GM18909 (cell line): Measurements from ENCODE around the gene LBR.
"Not testable (repeated sequence)": the region's sequence is repeated elsewhere in the genome, so short reads cannot be mapped to it uniquely, and the experiment has no call there.

Source experiments
- ATAC-seq: cut with Tn5 transposase; IDR thresholded peaks from one replicate; pipeline ENCODE4 v1.9.1; 2021; ENCODE audit warnings: mild to moderate bottlenecking; ENCODE audit not compliant: unreplicated experiment, poor library complexity

Gene LBR

DNA sequence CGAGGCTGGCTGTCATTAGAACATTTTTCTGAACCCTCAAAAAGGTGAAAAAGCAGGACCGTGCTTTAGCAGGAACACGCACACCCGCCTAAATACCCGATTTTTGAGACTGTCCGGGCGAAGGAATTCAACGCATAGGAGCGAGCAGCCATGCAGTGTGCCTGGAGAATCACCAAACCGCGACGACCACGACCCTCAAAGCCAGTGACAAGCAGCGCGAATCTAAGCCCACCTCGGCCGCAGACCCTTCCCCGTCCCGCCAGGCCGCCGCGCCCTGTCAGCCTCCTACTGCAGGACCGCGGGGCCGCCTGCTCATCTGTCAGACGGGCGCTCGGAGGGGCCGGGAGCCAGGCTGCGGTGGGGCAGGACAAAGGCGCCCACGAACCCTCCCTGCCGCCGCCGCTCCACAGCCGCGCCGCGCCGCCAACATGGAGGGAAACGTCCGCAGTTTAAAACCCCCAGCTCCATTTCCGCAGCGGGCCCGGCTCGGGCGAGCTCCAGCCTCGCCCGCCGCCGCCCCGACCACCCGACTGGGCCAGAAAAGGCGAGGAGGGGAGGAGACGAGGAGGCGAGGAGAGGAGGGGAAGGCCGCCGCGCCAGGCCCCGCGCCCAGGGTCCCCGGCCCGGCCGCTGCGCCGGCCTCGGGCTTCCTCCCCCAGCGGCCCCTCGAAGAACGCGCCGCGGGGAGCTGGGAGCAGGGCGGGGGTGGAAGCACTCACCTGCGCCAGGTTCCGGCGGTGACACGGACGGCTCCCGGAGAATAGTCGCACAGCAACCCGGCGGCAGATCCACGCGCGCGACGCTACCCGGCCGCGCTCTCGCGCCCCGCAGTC, at the start of gene LBR:
Gene LBR, minus strand, starts transcription at position 804 of the 833 bp plus-strand sequence. CDS start 3,963 bp downstream, outside the sequence.
- peak; percentile 36 for ATAC-seq

DNA sequence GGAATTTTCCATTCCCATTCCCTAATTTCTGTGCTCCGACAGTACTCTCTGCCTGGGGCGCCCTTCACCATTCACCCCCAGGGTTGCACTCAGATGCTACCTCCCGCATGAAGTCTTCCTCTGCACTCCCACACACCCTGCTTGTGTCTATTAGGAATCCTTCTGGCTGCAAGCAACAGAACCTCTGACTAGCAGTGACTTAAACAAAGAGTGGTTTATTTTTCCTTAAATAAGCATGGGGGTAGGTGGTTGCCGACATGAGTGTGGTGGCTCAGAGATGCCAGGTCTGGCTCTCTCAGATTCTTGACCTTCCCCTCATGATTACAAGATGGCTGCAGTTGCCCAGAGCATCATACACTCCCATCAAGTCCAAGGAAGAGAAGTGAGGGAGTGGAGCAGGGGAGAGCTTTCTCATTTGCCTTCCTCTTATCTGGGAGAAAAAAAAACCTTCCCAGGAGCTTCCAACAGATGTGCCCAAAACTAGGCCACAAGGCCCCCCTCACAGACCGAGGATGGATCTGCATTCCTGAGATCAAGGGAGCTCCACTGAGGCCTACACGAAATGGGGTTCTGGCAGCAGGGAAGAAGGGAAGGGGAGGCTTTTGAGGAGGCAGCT, 49.6 kb upstream of the LBR start:
- no peak for ATAC-seq

DNA sequence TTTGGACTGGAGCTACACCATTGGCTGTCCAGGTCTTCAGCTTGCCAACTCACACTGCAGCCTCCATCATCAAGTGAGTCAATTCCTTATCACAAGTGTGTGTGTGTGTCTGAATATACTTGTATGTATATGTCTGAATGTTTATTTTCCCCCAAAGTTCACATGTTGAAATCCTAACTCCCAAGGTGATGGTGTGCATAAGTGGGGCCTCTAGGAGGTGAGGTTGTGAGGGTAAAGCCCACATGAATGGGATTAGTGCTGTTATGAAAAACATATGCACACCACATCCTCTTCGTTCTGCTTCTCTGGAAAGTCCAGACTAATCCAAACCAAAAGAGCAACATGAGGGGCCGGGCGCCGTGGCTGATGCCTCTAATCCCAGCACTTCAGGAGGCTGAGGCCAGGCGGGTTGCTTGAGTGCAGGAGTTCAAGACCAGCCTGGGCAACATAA, 48.7 kb upstream of the LBR start:
- ATAC-seq, result no peak

DNA sequence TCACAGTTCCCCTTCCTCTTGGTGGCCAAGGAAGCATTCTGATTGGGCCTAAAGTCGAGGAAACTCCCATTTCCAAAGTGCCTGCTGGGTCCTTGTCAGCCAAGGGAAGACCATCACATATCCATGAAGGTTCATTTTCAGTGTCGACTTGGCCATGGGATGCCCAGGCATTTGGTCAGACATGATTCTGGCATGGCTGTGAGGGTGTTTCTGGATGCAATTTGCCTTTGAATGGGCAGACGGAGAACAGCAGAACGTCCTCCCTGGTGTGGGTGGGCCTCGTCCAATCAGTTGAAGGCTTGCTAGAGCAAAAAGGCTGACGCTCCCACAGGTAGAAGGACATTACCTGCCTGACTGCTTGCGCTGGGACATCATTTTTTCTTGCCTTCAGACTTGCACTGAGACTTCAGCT, 48.3 kb upstream of the LBR start:
- no peak for ATAC-seq

DNA sequence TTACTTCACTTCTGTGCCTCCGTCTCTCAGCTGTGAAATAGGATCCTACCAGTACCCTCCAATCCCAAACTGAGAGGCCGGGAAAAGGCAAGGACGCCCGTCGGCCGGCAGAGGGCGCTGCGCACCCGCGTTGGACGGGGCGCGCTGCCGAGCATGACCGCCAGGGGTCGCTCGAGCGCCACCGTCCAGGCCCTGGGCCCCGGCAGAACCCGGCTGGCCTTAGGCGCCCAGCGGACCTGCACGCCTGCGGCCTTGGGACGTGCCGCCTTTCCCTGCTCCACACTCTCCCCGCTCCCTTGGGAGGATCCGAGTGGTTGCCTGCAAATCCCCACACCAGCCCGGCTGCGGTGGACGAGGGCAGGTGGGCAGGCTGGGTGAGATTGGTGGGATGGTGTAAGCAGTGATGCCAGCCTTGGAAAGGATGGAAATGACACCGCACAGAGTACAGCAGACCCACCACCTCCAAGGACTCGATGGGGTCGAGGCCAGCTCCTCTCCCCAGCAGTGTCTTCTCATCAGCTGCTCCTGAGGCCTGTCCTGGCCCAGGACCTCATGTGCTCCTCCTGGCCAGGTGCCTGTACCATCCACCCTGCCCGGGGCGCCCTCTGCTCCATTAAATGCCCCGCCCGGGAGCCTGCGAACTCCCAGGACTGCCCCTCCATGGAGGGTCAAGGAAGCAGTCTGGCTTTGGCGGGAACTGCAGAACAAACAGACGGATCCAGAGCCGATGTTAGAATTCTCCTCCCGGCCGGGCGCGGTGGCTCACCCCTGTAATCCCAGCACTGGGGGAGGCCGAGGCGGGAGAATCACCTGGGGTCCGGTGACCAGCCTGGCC, 47.4 kb upstream of the LBR start:
- peak; percentile 75 for ATAC-seq

DNA sequence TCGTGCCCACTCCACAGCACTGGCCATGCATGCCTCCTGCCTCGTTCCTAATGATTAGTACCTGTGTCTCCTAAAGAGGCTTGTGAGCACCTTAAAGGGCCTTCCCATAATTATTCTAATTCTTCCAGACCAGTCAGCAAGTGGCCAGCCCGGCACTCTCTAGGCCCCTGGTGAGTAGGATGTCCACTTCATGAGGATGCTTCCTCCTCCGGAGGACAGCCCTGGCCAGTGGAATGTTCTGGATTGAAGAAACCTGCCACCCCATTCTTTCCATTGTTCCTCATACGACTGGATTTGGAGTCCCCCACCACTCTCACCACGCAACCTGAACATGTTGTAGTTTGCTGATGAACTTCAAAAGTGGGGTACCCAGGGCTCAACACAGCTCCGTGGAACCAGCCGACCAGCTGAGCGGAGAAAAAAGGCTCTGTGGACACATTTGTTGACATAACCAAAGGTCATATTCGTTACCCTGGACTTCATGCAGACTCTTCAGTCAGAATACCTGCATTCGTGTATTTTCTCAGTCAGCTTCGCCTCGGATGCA, 46.7 kb upstream of the LBR start:
- ATAC-seq, result no peak

DNA sequence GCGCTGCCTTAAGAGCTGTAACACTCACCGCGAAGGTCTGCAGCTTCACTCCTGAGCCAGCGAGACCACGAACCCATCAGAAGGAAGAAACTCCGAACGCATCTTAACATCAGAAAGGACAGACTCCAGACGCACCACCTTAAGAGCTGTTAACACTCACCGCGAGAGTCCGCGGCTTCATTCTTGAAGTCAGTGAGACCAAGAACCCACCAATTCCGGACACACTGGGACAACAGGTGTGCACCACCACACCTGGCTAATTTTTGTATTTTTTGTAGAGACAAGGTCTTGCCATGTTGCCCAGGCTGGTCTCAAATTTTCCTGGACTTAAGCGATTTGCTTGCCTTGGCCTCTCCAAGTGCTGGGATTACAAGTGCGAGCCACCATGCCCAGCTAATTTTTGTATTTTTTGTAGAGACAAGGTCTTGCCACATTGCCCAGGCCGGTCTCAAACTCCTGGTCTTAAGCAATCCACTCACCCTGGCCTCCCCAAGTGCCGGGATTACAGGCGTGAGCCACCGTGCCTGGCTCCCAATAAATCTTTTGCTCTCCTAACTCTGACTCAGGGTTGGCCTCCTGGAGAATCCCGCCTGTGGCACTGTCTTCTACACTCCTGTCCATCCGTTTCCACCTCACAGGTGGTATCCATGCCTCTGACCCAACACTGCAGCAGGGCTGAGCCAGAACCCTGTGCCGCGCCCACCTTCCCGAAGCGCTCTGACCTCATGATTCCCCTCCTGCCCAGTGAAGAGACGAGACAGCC, 46.0 kb upstream of the LBR start:
- ATAC-seq, result not testable (repeated sequence)

DNA sequence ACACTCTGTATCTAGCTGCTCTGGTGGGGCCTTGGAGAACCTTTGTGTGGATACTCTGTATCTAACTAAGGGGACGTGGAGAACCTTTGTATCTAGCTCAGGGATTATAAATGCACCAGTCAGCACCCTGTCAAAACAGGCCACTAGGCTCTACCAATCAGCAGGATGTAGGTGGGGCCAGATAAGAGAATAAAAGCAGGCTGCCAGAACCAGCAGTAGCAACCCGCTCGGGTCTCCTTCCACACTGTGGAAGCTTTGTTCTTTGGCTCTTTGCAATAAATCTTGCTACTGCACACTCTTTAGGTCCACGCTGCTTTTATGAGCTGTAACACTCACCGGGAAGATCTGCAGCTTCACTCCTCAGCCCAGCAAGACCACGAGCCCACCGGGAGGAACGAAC, 45.4 kb upstream of the LBR start:
- ATAC-seq, result not testable (repeated sequence)

DNA sequence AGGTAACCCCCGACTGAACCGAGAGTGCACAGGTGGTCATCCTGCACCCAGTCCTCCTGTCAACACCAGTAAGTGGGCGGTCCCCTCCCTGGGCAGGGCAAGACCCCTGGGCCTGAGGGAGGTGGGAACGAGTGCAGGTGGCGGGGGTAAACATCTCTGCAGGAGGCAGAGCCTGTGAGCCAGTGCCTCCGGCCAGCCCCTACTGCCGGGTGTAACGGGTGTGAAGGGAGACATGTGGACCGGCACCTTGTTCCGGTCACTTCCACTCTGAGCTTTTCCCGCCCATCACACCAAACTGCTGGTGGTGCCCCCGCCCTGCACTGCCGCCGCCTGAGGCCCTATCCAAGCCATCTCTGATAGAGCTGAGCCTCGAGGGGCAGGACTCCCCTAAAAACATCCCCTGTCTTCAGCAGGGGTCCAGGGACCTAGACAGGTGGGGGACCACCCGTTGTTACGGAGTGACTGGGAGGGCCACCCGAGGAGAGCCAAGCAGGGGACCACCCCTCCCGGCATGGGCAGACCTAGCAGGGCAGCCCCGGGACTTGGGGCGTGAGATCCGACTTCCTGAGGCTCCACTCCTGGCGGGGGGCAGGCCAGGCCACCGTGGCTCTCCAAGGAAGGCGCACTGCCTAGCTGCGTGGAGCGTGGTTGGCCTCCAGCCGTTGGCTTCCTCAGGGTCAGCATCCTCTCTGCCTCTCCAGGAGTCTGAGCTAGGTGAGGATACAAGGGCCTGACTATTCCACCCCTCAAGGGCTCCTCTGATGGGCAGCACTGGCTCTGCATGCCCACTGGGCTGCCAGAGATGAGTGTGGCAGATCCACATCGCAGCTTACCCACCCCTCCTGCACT, 43.8 kb upstream of the LBR start:
- ATAC-seq, result no peak

DNA sequence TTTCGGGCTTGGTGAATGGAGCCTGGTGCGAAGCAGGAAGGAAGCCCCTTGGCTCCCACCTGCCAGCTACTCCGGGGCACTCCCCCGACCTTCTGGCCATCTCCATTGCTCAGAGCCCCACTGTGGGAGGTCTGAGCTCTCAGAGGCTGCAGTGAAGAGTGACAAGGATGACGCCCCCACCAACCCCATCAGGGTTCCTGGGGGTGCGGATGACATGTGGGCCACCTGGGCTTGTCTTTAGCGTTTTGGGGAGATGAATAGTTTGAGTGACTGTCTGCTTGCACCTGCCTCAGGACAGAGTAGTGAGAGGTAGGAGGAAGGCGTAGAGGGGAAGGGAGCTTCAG, 43.2 kb upstream of the LBR start:
- ATAC-seq, result no peak

DNA sequence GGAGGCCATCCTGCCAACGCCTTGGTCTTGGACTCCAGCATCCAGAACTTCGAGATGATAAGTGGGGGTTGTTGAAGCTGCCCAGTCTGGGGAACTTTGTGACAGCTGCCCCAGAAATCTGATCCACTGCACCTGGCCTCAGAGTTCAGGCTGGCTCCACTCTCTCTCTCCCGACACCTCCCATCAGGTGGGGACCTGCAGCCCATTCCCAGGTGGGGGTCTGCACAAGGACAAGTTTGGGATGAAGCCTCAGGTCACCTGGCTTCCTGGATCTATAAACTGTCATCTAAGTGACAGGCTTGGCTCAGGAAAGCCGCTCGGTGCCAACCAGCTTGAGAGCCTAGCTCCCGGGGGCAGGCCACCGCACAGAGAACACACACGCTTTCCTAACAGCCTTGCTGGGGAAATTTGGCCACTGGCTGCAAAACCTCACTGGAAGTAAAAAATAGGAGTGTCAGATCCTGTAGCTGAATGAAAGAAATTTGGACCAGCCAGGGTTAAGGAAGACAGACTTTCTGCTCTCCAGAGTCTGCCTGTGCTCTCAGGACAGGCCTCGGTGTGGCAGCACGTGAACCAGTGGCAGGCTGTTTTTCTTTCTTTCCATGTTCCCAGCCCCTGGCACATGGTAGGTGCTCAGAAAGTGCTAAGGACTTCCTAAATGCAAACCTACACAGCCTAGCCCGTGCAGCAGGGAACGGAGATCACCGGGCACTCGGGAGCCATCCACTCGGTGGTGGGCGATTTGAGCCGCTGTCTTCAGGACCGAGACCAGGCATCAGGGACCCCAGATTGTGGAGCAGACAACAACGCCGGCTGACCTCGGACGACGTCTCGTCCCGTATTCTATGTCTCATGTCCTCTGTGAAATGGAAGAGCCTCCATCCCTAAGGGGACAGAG, 42.6 kb upstream of the LBR start:
- no peak for ATAC-seq

DNA sequence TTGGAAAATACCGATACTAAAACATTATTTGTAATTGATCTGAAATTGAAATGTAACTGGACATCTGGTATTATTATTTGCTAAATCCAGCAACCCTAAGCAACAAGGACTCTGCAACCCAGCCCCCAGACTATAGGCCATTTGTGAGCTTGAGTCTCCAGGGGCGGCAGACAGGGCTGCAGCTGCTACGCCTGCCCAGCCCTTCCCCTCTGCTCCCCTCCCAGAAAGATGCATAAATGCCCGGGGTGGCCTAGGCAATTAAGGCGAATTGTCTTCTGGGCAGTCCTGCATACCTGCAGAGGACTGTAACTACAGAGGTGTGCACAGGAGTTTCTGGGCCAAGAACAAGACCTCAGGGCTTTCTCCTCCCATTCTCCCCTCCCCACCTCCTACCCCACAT, 41.2 kb upstream of the LBR start:
- ATAC-seq, result no peak

DNA sequence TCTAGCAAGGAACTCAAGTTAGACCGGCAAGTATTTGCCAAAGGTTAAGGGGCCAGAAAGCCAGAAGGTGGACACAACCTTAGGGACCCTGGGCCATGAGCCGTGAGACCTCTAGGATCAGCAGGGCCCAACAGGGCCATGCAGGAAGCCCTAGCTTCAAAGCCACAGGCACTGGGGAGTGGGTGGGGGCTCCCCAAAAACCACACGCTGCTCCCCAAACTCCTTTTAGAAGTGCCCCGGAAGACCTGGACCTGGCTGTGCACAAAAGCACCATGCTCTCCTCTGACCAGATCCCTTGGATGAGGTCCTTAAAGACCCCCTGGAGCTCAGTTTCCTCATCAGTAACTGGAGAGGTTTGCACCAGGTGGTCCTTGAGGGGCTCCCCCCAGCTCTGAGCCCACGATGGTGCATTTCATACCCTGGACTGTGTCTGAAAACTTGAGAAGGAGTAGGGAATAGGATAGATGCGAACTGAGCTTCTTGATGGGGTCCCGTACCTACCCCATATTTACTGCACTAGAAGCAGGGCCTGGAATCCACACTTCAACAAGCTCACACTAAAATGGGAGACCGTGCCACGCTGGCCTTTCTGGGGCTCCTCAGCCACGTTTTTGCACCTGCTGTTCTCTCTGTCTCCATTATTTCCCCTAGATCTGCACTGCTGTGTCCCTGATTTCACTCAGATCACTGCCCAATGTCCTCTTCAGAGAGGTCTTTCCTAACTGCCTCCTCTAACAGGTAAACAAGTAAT, 40.6 kb upstream of the LBR start:
- no peak for ATAC-seq

DNA sequence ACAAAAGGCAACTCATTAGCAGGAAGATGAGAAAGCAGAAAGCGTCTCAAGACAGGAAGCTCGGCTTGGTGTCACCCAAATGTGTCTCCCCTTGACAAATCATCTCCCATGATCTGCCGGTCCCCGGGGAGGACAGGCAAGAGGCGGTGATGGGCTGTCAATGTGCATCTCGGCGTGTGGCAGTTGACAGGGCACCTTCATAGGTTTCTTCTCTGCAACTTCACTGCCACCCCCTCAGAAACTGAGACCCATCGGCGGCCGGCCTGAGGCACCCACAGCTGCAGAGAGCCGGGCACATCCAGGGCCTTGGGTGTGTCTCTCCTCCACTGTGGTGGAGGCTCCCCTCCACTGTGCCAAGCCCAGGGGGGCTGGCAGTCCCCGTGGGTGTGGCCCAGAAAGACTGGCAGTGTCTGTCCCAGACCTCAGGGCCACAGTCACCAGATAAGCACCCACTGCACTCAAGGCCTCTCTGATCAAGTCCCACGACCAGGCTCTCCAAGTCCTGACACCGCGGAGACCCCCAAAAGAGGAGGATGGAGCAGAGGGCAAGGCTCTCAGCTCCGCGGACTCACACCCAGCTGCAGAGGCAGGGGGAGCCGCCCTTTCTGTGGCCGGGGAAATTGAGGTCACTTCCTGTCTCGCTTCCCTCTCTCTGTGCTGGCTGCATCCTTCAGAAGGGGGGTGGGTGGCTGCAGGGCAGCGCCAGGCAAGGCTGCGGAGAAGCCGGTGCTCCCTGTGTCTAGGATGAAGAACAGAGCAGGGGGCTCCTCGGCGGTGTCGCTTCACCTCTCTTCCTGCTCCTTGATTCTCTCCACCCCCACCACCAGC, 39.6 kb upstream of the LBR start:
- ATAC-seq, result peak; percentile 96

DNA sequence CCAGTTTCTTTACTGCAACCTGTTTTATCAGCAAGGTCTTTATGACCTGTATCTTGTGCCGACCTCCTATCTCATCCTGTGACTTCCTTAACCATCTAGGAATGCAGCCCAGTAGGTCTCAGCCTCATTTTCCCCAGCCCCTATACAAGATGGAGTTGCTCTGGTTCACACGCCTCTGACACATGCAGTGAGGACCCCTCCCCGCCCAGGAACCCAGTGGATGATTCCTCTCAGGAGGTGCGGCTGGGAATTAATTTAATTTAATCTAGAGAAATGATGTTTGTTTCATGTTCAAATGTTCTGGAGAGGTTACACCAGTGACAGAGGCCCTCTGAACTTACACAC, 39.0 kb upstream of the LBR start:
- no peak for ATAC-seq

DNA sequence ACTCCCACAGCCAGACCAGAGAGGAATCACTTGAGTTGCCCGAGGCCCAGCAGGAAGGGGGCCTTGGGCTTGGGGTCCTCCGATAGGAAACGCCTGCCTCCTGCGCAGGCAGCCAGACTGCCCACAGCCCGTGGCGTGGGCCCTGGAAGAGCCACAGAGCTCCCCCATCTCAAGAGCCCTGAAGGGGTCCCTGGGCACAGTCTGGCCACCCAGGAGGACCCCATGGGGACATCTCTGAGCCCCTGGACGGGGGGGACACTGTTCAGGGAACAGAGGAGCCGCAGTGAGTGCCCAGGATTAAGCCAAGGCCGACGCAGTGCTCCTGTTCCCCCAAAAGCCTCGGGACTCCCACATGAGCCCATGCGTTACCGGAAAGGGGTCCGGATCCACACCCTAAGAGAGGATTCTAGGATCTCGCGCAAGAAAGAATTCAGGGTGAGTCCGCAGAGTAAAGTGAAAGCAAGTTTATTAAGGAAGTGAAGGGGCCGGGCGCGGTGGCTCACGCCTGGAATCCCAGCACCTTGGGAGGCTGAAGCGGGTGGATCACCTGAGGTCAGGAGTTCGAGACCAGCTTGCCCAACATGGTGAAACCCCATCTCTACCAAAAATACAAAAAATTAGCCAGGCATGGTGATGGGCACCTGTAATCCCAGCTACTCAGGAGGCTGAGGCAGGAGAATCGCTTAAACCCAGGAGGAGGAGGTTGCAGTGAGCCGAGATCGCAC, 38.1 kb upstream of the LBR start:
- ATAC-seq, result no peak
